Fibroblast of villous mesenchyme (primary cell): ENCODE data around the gene ICE2. TPM values are rescaled to one million over a fixed set of nuclear protein-coding genes. Genes with fewer than 3 reads are reported as not detected.

ENCODE experiments used
- DNase-seq: peaks from one replicate; pipeline ENCODE4 v3.0.0-alpha.2; 2010; ENCODE audit warnings: low read depth
- H3K4me3 ChIP-seq: 2 replicates; pipeline ENCODE4 v1.5.1; 2011; ENCODE audit warnings: low read depth, mild to moderate bottlenecking, low read length
- CTCF ChIP-seq: IDR thresholded peaks from 2 replicates; pipeline ENCODE4 v1.5.1; 2012; ENCODE audit warnings: low read depth, mild to moderate bottlenecking, low read length; ENCODE audit not compliant: insufficient read depth
- total RNA-seq: library from RNA; depleted of rRNA; stranded (reverse); fragments of >200 nt; gene quantifications from 2 replicates; pipeline ENCODE4 v1.2.3, GENCODE V29; 2012

Gene ICE2
- total RNA-seq, 1 donor: 31.1 TPM

GRCh38 chr15:60480149-60480548 is 1.2 kb upstream of the ICE2 start:
- H3K4me3 ChIP-seq: no peak overlapping the region
- no peak for DNase-seq
- TF ChIP-seq CTCF: no peak

- DNase-seq: no peak
- TF ChIP-seq CTCF: no peak
- peak overlapping the region; percentile 86 for H3K4me3 ChIP-seq
These were observed 594 bp upstream of the ICE2 start for GRCh38 chr15:60479361-60480110.

GRCh38 chr15:60477916-60478565 is 901 bp downstream of the ICE2 start:
- DNase-seq: peak; percentile 39
- peak overlapping the region; percentile 86 for H3K4me3 ChIP-seq
- no peak for TF ChIP-seq CTCF

- no peak for TF ChIP-seq CTCF
- DNase-seq: no peak
- no peak overlapping the region for H3K4me3 ChIP-seq
These were observed 1.8 kb downstream of the ICE2 start for GRCh38 chr15:60477164-60477563.

GRCh38 chr15:60476713-60477112 is 2.2 kb downstream of the ICE2 start:
- no peak overlapping the region for H3K4me3 ChIP-seq

GRCh38 chr15:60473135-60473534 is 5.8 kb downstream of the ICE2 start:
- no peak for TF ChIP-seq CTCF
- no peak overlapping the region for H3K4me3 ChIP-seq
- DNase-seq: no peak

More at GRCh38 chr15:60476713-60477112, 2.2 kb downstream of the ICE2 start:
- no peak for TF ChIP-seq CTCF
- DNase-seq: peak; percentile 26
